ENCODE measurements around the gene SRSF8. TPM values are rescaled to one million over a fixed set of nuclear protein-coding genes. Genes with fewer than 3 reads are reported as not detected.

Gene SRSF8
- total RNA-seq, 1 experiment from 2014 or later: 25.1 TPM

DNA sequence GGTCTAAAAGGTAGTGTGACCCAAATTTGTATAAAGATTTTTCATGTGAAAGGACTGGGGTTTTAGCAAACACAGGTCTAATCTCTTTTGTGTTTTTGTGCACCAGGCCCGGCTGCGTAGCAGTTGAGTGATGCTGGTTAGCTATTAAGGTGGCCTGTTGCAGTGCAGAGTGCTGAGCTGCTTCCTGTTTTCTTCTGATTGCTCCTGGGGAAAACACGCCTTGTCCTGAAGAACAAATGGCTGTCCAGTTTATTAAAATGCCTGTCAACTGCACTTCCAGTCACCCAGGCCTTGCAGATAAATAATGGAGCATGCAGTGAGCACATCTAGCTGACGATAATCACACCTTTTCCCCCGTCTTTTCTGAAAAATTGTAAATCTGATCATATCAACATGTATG, 1.8 kb downstream of the SRSF8 start:
- no peak overlapping the region for H3K56ac ChIP-seq (ENCODE audit: insufficient read length, low read depth, low read length)
- H3K23me2 ChIP-seq (ENCODE audit: insufficient read length, low read depth, low read length, poor library complexity, severe bottlenecking): peaks cover 8% of the 10 kb centered on the region
- H3T11ph ChIP-seq (ENCODE audit: low read length): no peak overlapping the region
- no peak overlapping the region for H4K5ac ChIP-seq (ENCODE audit: insufficient read length, low read depth, low read length)
- H3K23ac ChIP-seq (ENCODE audit: insufficient read length, low read depth, low read length): no peak overlapping the region
- H4K8ac ChIP-seq (replicated peaks; ENCODE audit: insufficient read length, low read depth, low read length): no peak overlapping the region
- Mint-ChIP-seq H3K9me3 (peaks cover 0 to 3% of the 10 kb centered on the region in 2 experiments; a peak in 1 of 5 replicates), H3K36me3 (ENCODE audit: insufficient read depth in 1 of 3, low read depth in 3 of 3) (peaks cover 0 to 6% (median 2%) of the 10 kb centered on the region in 3 experiments; a peak in 2 of 7 replicates), H3K4me3 (peak overlapping the region; percentile 91 to 96), H3K27ac (no peak overlapping the region), H3K27me3 (ENCODE audit: low read depth) (peaks cover 2% of the 10 kb centered on the region; the same call in 1 of the 2 replicates), H3K4me1 (peaks cover 18% of the 10 kb centered on the region in 2 experiments)
- H2AK5ac ChIP-seq (ENCODE audit: insufficient read length, low read length): no peak overlapping the region
- no peak overlapping the region for H2BK120ac ChIP-seq (ENCODE audit: low read depth, low read length, poor library complexity, severe bottlenecking)
- H2BK20ac ChIP-seq (ENCODE audit: low read depth, low read length, poor library complexity, severe bottlenecking): no peak overlapping the region
- H3K27me3 ChIP-seq (ENCODE audit: insufficient read depth, low read length): no peaks in the 10 kb centered on the region
- H3K18ac ChIP-seq (ENCODE audit: insufficient read length, low read depth, low read length): no peak overlapping the region
- H3K27ac ChIP-seq (ENCODE audit: insufficient read length, low read depth, low read length): no peak overlapping the region
- H2BK12ac ChIP-seq (ENCODE audit: insufficient read length, low read depth, low read length): no peak overlapping the region
- no peak overlapping the region for H3K4ac ChIP-seq (ENCODE audit: low read depth, low read length)
- no peaks in the 10 kb centered on the region for H3K79me2 ChIP-seq (ENCODE audit: insufficient read depth, low read length)
- DNase-seq: peak; percentile 45
- TF ChIP-seq, protein P1, sequence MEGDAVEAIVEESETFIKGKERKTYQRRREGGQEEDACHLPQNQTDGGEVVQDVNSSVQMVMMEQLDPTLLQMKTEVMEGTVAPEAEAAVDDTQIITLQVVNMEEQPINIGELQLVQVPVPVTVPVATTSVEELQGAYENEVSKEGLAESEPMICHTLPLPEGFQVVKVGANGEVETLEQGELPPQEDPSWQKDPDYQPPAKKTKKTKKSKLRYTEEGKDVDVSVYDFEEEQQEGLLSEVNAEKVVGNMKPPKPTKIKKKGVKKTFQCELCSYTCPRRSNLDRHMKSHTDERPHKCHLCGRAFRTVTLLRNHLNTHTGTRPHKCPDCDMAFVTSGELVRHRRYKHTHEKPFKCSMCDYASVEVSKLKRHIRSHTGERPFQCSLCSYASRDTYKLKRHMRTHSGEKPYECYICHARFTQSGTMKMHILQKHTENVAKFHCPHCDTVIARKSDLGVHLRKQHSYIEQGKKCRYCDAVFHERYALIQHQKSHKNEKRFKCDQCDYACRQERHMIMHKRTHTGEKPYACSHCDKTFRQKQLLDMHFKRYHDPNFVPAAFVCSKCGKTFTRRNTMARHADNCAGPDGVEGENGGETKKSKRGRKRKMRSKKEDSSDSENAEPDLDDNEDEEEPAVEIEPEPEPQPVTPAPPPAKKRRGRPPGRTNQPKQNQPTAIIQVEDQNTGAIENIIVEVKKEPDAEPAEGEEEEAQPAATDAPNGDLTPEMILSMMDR (conservative IDR thresholded peaks at IDR 0.05): no peak
- no peak overlapping the region for H3K9ac ChIP-seq (ENCODE audit: extremely low read depth, insufficient read length, low read length)
- no CpG with 5 or more reads among the region's 5 CpGs for WGBS (ENCODE audit: extremely low coverage, insufficient read length, low lambda C conversion rate)
- peak overlapping the region; percentile 73 for H3K4me2 ChIP-seq (ENCODE audit: insufficient read depth, insufficient read length, low read length)
- H3K14ac ChIP-seq (ENCODE audit: insufficient read depth, low read length): no peak overlapping the region
- no peaks in the 10 kb centered on the region for H3K79me1 ChIP-seq (ENCODE audit: insufficient read depth, low read depth, low read length, poor library complexity, severe bottlenecking)
- no peak overlapping the region for H2BK15ac ChIP-seq (ENCODE audit: low read depth, low read length)
- H3K9me3 ChIP-seq (ENCODE audit: control insufficient read depth, low read depth, low read length): no peaks in the 10 kb centered on the region
- no peak overlapping the region for H2AFZ ChIP-seq (ENCODE audit: low read length)
- no peaks in the 10 kb centered on the region for H3K4me1 ChIP-seq (ENCODE audit: insufficient read depth, low read length)
- no peaks in the 10 kb centered on the region for H4K20me1 ChIP-seq (ENCODE audit: control insufficient read depth, insufficient read depth, insufficient read length)
- H2BK5ac ChIP-seq (ENCODE audit: insufficient read length, low read length): no peak overlapping the region
- no peak overlapping the region for H4K91ac ChIP-seq (ENCODE audit: insufficient read length, low read depth, low read length)
